ENCODE measurements around the gene UNC5B. TPM values are rescaled to one million over a fixed set of nuclear protein-coding genes. Genes with fewer than 3 reads are reported as not detected.

UNC5B gene
- total RNA-seq, 2 donors from 2014 or later = 0.04 TPM; not detected in 1

DNA sequence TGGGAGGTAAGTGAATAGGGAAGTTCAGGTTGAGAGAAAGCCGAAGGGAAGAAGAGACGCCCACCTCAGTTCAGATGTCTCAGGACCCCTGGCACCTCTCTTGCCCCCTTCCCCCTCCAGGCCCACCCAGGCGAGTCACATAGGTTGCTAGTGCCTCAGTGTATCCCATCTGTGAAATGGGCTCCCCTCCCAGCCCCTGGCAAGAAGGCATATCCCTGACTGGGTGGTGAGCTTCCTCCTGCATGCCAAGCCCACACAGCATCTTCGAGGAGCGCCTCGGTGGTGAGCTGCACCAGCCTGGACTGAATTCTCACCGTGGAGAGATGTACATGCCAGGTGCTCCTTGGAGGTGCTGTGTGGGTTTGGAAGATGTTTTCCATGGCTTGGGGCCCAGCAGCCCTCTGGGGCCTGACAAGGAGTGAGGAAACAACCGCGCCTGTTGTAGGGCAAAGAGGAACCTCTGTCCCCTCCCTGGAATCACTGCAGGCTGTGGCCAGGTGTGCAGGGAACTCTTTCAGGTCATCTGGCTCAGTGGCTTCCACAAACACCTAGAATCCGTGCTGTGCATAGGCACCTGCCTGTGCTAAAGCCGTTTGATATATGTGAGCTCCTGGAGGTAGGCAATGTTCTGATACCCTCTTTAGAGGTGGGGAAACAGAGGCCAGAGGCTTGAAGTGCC is 45.1 kb downstream of the UNC5B start:
- Mint-ChIP-seq H3K9me3 (no peaks in the 10 kb centered on the region), H3K27ac (no peak overlapping the region), H3K36me3 (ENCODE audit: low read depth) (no peaks in the 10 kb centered on the region)

DNA sequence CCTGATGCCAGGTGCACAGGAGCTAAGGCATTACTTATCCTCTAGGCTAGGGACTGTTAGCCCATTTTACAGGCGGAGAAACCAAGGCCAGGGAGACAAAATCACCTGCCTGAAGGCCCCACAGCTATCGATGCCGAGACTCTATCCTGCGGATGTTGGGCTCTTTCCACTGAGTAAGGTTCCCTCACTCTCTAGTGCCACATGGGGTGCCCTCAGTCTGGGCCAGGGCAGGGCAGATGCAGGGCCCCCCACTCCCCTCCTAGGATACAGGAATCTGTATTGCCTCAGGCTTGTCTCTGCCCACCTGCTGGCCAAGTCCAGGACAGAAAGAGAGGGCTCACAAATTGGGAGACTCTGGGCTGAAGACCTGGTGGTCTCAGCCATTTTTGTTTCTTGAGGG is 45.7 kb downstream of the UNC5B start:
- Mint-ChIP-seq H3K4me1 (no peaks in the 10 kb centered on the region), H3K27ac (no peak overlapping the region), H3K36me3 (ENCODE audit: low read depth) (no peaks in the 10 kb centered on the region), H3K27me3 (peaks cover 9% of the 10 kb centered on the region), H3K4me3 (no peak overlapping the region), H3K9me3 (no peaks in the 10 kb centered on the region)
- no peak for ATAC-seq (replicated peaks)

More for the DNA sequence above, 45.1 kb downstream of the UNC5B start:
- Mint-ChIP-seq H3K27me3 (peaks cover 9% of the 10 kb centered on the region), H3K4me1 (no peaks in the 10 kb centered on the region), H3K4me3 (no peak overlapping the region)
- ATAC-seq (replicated peaks) = no peak

DNA sequence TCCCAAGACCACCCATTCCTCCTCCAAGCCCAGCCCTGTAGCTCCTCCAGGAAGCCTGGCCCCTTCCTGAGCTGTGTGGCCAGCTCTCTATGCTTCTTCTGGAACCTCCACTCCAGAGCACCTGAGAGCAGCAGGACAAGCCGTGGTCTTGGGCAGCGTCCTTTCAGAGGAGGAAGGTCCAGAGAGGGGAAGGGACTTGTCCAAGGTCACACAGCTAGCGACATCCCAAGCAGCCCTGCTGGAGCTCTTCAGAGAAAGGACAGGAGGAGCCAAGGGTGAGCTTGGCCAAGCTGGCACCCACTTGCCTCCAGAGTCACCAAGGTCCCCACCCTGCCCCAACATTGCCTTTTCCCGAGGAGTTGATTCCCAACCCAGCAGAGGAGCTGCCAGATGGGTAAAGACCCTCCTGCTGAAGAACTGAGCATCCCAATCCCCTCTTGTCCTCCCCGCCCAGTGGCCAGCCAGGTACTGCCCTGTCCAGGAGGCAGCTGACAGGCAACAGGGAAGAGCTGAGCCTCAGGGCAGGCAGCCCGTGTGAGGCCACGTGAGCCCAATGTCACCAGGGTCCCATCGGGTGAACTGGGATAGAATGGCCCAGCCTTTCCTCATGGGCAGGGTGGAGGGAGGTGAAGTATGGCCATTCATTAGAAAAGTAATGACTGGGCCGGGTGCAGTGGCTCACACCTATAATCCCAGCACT is 46.2 kb downstream of the UNC5B start:
- Mint-ChIP-seq H3K27me3 (peaks cover 9% of the 10 kb centered on the region), H3K36me3 (ENCODE audit: low read depth) (no peaks in the 10 kb centered on the region), H3K9me3 (no peaks in the 10 kb centered on the region), H3K4me3 (no peak overlapping the region), H3K27ac (no peak overlapping the region), H3K4me1 (no peaks in the 10 kb centered on the region)
- ATAC-seq (replicated peaks) = no peak

DNA sequence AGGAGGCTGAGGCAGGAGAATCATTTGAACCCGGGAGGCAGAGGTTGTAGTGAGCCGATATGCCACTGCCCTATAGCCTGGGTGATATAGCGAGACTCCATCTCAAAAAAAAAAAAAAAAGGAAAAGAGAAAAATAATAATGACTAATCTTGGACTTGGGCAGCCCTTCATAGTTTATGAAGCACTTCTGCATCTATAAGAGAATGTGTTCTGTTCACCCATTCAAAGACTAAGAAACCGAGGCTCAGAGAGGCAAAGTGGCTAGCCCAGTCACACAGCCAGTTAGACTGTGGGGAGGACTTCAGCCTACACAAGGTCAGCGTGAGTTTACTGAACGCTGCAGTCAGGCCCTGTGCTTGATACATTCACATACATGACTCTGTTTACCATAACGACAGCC is 46.9 kb downstream of the UNC5B start:
- peaks cover 9% of the 10 kb centered on the region for H3K27me3 Mint-ChIP-seq
- no peaks in the 10 kb centered on the region for H3K4me1 Mint-ChIP-seq
- no peak overlapping the region for H3K27ac Mint-ChIP-seq
- no peak for ATAC-seq (replicated peaks)
- no peaks in the 10 kb centered on the region for H3K36me3 Mint-ChIP-seq (ENCODE audit: low read depth)
- H3K4me3 Mint-ChIP-seq = no peak overlapping the region
- H3K9me3 Mint-ChIP-seq = no peaks in the 10 kb centered on the region

DNA sequence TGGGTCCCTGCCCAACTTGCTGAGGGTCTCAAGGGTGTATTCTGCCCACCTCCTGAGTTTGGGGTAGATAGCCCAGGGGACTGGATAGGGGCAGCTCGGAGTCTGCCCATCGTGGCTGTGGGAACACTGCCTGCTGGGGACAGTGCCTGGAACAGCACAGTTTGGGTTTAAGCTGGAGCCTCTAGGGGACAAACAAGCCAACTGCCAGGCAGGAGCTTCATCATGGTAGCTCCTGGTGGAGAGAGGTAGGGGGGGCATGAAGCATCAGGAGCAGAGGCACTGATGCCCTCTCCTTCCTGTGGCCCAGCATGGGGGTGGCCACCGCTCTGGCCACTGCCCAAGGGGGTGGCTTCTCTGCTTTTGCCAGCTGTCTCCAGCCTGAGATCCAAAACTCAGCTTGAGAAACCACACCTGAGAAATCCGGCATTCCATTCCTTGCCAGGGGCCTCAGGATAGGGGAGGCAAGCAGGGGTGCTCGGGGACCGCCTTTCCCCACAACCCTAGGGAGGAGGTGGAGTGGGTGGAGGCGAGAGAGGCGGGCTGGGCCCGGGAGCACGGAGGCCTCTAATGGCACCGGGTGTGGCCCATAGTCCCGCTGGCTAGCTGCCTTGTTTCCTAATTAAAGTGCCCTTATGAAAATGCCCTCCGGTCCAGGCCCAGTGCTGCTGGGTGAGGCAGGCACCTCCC is 47.6 kb downstream of the UNC5B start:
- H3K4me1 Mint-ChIP-seq = no peaks in the 10 kb centered on the region
- H3K27ac Mint-ChIP-seq = no peak overlapping the region
- H3K9me3 Mint-ChIP-seq = no peaks in the 10 kb centered on the region
- H3K27me3 Mint-ChIP-seq = peaks cover 6% of the 10 kb centered on the region
- H3K4me3 Mint-ChIP-seq = no peak overlapping the region
- no peak for ATAC-seq (replicated peaks)
- H3K36me3 Mint-ChIP-seq (ENCODE audit: low read depth) = no peaks in the 10 kb centered on the region

DNA sequence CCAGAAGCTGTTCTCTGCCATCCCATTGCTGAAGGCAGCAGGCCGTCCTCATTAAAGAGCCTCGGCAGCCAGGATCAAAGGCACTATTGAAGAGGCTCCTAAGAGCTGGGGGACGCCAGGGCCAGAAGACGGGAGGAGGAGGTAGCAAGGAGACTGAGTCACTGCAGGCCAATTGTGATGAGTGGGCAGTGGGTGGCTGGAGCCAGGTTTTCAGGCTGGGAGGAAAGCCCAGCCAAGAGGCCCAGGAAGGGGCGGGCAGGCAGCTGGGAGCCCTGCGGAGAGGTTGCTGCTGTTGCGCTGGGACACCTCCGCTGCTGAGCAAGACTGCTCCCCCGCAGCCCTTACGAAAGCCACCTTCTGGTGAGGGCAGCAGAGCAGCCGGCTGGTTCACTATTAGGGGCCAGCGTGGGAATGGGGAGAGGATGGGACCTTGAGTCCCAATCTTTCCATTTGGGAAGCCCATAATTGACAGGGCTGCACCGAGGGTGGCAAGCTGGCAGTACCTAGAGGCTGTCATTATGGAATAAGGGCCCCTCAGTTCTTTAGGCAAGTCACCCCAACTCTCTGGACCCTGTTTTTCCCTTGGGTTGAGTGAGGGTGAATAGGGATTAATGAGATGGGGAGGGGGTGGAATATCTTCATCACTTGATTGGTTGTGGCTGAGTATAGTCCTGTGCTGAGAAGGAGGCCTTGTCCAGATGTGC is 48.4 kb downstream of the UNC5B start:
- Mint-ChIP-seq H3K4me3 (no peak overlapping the region), H3K27me3 (peaks cover 5% of the 10 kb centered on the region), H3K36me3 (ENCODE audit: low read depth) (no peaks in the 10 kb centered on the region), H3K9me3 (no peaks in the 10 kb centered on the region), H3K27ac (no peak overlapping the region), H3K4me1 (no peaks in the 10 kb centered on the region)
- no peak for ATAC-seq (replicated peaks)

DNA sequence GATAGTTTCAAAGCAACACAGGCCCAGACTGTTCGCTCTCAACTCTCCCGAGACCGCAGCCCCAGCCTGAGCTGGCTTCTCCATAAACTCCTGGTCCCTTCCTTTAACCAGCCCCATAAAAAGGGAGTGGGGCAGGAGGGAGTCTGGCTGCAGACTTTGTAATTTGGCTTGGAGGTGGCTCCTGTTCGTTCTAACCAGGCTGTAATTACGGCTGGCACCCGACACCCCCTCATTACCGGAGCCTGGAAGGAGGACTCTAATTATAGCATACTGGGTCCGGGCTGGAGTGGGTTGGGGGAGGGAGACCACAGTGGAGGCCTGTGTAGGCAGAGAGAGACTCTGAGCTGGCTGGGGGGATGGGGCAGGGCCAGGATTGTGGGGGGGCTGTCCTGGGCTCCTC is 49.7 kb downstream of the UNC5B start:
- no peak for ATAC-seq (replicated peaks)
- Mint-ChIP-seq H3K36me3 (ENCODE audit: low read depth) (no peaks in the 10 kb centered on the region), H3K9me3 (no peaks in the 10 kb centered on the region)

DNA sequence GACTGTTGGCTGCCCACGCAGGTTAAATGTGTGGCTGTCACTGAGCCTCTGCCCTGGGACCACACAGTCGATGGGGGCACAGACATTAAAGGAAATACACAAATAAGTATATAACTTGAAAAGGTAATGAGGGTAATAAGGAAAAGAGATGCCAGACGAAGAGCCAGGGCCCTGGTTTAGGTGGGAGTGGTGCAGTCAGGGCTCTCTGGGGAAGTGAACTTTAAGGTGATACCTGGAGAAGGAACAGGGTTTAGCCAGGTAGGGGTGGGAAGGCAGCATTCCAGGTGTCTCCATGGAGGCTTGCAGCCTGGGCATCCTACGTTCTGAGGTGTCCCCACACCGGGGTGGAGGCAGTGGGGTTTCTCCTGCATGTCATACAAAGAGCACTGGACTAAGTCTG is 50.4 kb downstream of the UNC5B start:
- Mint-ChIP-seq H3K9me3 (no peaks in the 10 kb centered on the region), H3K27me3 (no peaks in the 10 kb centered on the region), H3K4me1 (no peaks in the 10 kb centered on the region), H3K27ac (no peak overlapping the region), H3K36me3 (ENCODE audit: low read depth) (no peaks in the 10 kb centered on the region), H3K4me3 (no peak overlapping the region)
- ATAC-seq (replicated peaks) = no peak

More for the DNA sequence above, 49.7 kb downstream of the UNC5B start:
- no peak overlapping the region for H3K27ac Mint-ChIP-seq
- H3K27me3 Mint-ChIP-seq = no peaks in the 10 kb centered on the region
- H3K4me1 Mint-ChIP-seq = no peaks in the 10 kb centered on the region
- no peak overlapping the region for H3K4me3 Mint-ChIP-seq

DNA sequence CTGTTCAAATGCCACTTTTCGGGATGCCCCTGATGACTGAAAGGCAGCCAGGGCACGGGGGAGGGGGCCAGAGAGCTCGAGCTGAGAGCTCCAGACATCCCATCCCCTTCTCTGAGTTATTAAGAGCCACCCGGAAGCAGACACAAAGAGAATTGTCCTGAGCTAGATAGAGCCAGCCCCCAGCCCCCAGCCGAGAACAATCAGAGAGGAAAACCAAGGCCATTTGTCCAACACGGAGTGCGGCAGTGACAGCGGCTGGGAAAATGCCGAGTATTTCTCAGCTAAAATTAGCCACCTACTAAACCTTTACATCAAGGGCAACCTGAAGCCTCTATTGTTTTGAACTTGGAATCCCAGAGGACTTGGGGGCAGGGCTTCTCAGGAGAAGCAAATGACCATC is 51.0 kb downstream of the UNC5B start:
- no peak for ATAC-seq (replicated peaks)
- Mint-ChIP-seq H3K9me3 (no peaks in the 10 kb centered on the region), H3K4me3 (no peak overlapping the region), H3K27me3 (no peaks in the 10 kb centered on the region), H3K36me3 (ENCODE audit: low read depth) (no peaks in the 10 kb centered on the region), H3K27ac (no peak overlapping the region), H3K4me1 (no peaks in the 10 kb centered on the region)

DNA sequence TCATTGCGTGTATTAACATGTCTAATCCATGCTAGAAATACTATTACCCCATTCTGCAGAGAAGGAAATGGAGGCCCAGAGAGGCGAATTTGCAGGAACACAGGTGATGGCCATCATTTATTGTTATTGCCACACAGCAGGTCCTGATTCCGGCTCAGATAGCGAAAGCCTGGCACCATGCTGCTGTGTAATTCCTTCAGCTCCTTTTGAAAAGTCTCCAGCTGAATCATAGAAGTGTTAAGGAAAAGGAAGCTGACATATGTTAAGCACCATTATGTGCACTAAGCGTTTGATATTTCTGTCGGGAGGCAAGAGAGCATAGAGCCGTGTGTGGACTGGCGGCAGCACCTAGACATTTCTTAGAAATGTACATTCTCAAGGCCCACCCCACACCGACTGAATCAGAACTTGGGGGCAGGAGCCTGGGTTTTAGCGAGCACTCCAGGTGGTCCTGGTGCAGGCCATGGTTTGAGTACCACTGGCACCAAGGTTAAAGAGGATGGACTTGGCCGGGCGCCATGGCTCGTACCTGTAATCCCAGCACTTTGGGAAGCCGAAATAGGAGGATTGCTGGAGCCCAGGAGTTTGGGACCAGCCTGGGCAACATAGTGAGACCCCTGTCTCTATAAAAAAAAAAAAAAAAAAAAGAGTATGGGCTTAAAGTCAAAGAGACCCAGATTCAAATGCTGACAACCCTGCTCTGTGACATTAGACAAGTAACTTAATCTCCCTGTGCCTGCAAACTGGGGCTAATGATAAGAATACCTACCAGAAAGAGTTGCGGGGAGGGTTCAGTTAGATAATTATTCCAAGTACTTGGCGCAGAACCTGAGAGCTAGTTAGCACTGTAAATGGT is 52.2 kb downstream of the UNC5B start:
- no peak overlapping the region for H3K4me3 Mint-ChIP-seq
- H3K4me1 Mint-ChIP-seq = no peaks in the 10 kb centered on the region
- H3K27ac Mint-ChIP-seq = no peak overlapping the region
- H3K27me3 Mint-ChIP-seq = no peaks in the 10 kb centered on the region
- ATAC-seq (replicated peaks) = no peak
- H3K9me3 Mint-ChIP-seq = no peaks in the 10 kb centered on the region
- H3K36me3 Mint-ChIP-seq (ENCODE audit: low read depth) = no peaks in the 10 kb centered on the region

DNA sequence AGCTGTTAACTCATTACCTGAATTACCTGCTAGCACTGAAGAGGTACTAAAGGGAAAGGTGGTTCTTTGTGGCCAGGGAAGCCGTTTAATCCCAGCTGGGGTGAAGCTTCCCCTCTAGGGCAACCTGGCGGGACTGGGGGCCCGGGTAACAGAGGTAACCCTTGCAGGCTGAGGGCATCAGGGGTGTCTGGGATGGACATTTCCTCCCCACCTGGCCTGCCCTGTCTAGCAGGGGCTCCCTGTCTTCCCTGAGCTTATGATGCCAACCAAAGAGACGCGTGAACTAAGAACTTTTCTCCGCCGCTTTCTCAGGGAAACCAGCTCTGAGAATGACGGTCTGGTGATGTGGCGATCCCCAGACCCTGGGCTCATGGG is 52.8 kb downstream of the UNC5B start:
- H3K36me3 Mint-ChIP-seq (ENCODE audit: low read depth) = no peaks in the 10 kb centered on the region
- no peak overlapping the region for H3K27ac Mint-ChIP-seq
- no peak for ATAC-seq (replicated peaks)
- no peaks in the 10 kb centered on the region for H3K9me3 Mint-ChIP-seq
- no peak overlapping the region for H3K4me3 Mint-ChIP-seq
- H3K4me1 Mint-ChIP-seq = no peaks in the 10 kb centered on the region
- no peaks in the 10 kb centered on the region for H3K27me3 Mint-ChIP-seq

DNA sequence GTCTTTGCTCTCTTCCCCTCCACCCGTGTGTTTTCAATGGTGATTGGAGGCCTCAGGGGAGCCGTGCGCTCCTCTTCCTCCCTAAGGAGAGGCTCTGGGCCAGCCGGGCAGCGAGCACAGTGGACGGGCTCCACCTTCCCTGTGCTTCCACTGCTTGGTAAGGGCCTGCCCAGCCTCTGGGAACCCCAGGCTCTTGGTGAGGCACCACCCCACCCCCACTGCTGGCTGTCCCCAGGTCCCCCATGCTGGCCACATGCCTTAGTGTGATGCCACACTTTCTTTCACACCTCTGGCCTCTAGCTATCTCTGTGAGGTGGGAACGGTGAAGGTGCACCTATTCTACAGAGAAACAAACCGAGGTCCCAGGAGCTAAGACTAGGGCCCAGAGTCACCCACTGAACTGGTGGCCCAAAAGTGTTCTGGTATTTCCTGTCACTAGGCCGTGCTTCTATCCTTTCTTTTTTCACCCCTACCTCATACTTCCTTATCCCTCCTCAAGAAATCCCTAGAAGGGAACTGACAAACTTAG is 53.3 kb downstream of the UNC5B start:
- Mint-ChIP-seq H3K36me3 (ENCODE audit: low read depth) (no peaks in the 10 kb centered on the region), H3K27me3 (no peaks in the 10 kb centered on the region), H3K4me3 (no peak overlapping the region), H3K4me1 (no peaks in the 10 kb centered on the region), H3K9me3 (no peaks in the 10 kb centered on the region), H3K27ac (no peak overlapping the region)
- no peak for ATAC-seq (replicated peaks)

DNA sequence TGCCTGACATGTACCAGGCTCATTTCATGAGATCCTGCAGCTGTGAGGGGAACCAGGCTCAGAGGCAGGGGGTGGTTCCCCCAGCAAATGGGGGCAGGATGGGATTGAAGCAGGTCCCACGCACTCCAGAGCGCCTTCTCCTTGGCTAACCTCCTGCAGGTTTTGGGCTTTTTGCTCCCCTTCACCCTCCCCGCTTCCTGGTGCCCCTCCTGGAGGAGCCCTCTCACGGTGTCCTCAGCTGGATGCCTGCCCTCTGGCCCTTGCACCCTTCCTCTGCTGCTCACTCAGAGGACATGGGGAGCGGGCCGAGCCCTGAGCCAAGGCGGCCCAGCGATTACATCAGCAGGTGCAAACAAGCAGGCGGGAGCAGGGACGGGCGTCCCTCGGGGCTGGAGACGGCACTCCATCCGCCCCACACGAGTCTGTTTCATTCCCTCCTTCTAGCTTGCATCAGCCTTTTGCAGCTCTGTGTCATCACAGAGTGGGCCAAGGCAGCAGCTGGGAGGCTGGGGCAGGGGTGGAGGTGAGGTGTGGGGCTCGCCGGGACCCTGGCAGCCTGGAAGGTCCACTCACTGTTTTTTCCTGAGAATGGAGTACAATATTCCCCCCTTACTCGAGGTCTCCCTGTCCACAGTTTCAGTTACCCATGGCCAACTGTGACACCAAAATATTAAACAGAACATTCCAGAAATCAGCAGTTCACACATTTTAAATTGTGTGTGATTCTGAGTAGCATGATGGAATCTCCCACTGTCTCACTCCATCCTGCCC is 54.0 kb downstream of the UNC5B start:
- no peak for ATAC-seq (replicated peaks)
- no peak overlapping the region for H3K27ac Mint-ChIP-seq
- H3K36me3 Mint-ChIP-seq (ENCODE audit: low read depth) = no peaks in the 10 kb centered on the region
- H3K4me3 Mint-ChIP-seq = no peak overlapping the region
- H3K4me1 Mint-ChIP-seq = no peaks in the 10 kb centered on the region
- H3K9me3 Mint-ChIP-seq = no peaks in the 10 kb centered on the region
- H3K27me3 Mint-ChIP-seq = no peaks in the 10 kb centered on the region
